CD14-positive monocyte (primary cell): ENCODE measurements around the gene APOL1. TPM values are rescaled to one million over a fixed set of nuclear protein-coding genes. Genes with fewer than 3 reads are reported as not detected.

Experiments
- DNase-seq, 3 donors: peaks; one replicate each; pipeline ENCODE4 v3.0.0-alpha.2; 2011 to 2022
- H2AFZ ChIP-seq: 2 replicates; pipeline ENCODE4 v1.6.0; 2012; ENCODE audit warnings: mild to moderate bottlenecking, low read depth, low read length, inconsistent platforms; ENCODE audit not compliant: insufficient read depth, poor library complexity, severe bottlenecking
- H3K27ac ChIP-seq, 2 donors: 1 replicate in 1 of 2; 2 replicates in 1 of 2; pipeline ENCODE4 v1.5.1; 2012 to 2013; ENCODE audit warnings: low read length in 2 of 2, control low read depth in 1 of 2, inconsistent platforms in 1 of 2, low read depth in 1 of 2, mild to moderate bottlenecking in 1 of 2
- H3K27me3 ChIP-seq, 2 donors: one replicate each; pipeline versions ENCODE4 v1.6.0 to v1.6.1; 2011 to 2013; ENCODE audit warnings: low read length in 2 of 2; ENCODE audit not compliant: control insufficient read depth in 2 of 2, insufficient read depth in 2 of 2
- H3K36me3 ChIP-seq, 2 donors: replicated peaks in 1 of 2; 1 replicate in 1 of 2; 2 replicates in 1 of 2; pipeline versions ENCODE4 v1.5.1 to v1.6.1; 2012 to 2013; ENCODE audit warnings: low read length in 2 of 2, control low read depth in 1 of 2, inconsistent platforms in 1 of 2, mild to moderate bottlenecking in 1 of 2; ENCODE audit not compliant: insufficient read depth in 2 of 2, control insufficient read depth in 1 of 2
- H3K4me1 ChIP-seq, 2 donors: 1 replicate in 1 of 2; 2 replicates in 1 of 2; pipeline versions ENCODE4 v1.5.1 to v1.6.1; 2012 to 2013; ENCODE audit warnings: low read length in 2 of 2, control low read depth in 1 of 2, inconsistent platforms in 1 of 2, mild to moderate bottlenecking in 1 of 2, moderate library complexity in 1 of 2; ENCODE audit not compliant: insufficient read depth in 2 of 2, control insufficient read depth in 1 of 2
- H3K4me2 ChIP-seq: replicated peaks from 2 replicates; pipeline ENCODE3; 2012; ENCODE audit warnings: low read length, moderate library complexity, mild to moderate bottlenecking; ENCODE audit not compliant: poor library complexity, severe bottlenecking; ENCODE audit errors: extremely low read depth
- H3K4me3 ChIP-seq, 3 experiments: fragments of 200-600 bp in 1 of 3; sonication (generic) in 1 of 3; replicated peaks in 1 of 3; 1 replicate in 2 of 3; 2 replicates in 1 of 3; pipeline ENCODE4 v1.5.1; 2011 to 2013; ENCODE audit warnings: low read length in 3 of 3, mild to moderate bottlenecking in 3 of 3, control low read depth in 2 of 3, low read depth in 2 of 3, inconsistent platforms in 1 of 3, moderate library complexity in 1 of 3
- H3K79me2 ChIP-seq: 2 replicates; pipeline ENCODE4 v1.6.0; 2012; ENCODE audit warnings: mild to moderate bottlenecking, control low read depth, inconsistent platforms, low read length, moderate library complexity; ENCODE audit not compliant: insufficient read depth
- H3K9ac ChIP-seq: 2 replicates; pipeline ENCODE4 v1.6.0; 2017; ENCODE audit warnings: low read length, mild to moderate bottlenecking; ENCODE audit not compliant: insufficient read depth, poor library complexity, severe bottlenecking
- H3K9me3 ChIP-seq, 2 donors: replicated peaks in 1 of 2; 1 replicate in 1 of 2; 2 replicates in 1 of 2; pipeline versions ENCODE4 v1.5.1 to v1.6.1; 2012 to 2013; ENCODE audit warnings: low read length in 2 of 2, control low read depth in 1 of 2; ENCODE audit not compliant: control insufficient read depth in 1 of 2, insufficient read depth in 1 of 2
- H4K20me1 ChIP-seq: 2 replicates; pipeline ENCODE4 v1.6.0; 2012; ENCODE audit warnings: mild to moderate bottlenecking, low read length, control low read depth, moderate library complexity; ENCODE audit not compliant: insufficient read depth
- H3K27ac Mint-ChIP-seq, 7 donors: one replicate each; pipeline ENCODE4 v1.8.0; 2020; ENCODE audit warnings: mild to moderate bottlenecking in 7 of 7, mixed read lengths in 7 of 7, moderate library complexity in 6 of 7, inconsistent platforms in 2 of 7
- H3K27me3 Mint-ChIP-seq, 3 donors: one replicate each; pipeline ENCODE4 v1.8.0; 2021 to 2022; ENCODE audit warnings: low read depth in 3 of 3, mild to moderate bottlenecking in 3 of 3, mixed read lengths in 3 of 3, moderate library complexity in 3 of 3, inconsistent platforms in 1 of 3
- H3K36me3 Mint-ChIP-seq, 2 donors: one replicate each; pipeline ENCODE4 v1.8.0; 2020; ENCODE audit warnings: mixed read lengths in 2 of 2, inconsistent platforms in 1 of 2, mild to moderate bottlenecking in 1 of 2
- H3K4me1 Mint-ChIP-seq: one replicate; pipeline ENCODE4 v1.8.0; 2020; ENCODE audit warnings: mild to moderate bottlenecking, mixed read lengths
- H3K4me3 Mint-ChIP-seq, 2 donors: one replicate each; pipeline ENCODE4 v1.8.0; 2020; ENCODE audit warnings: mild to moderate bottlenecking in 2 of 2, mixed read lengths in 2 of 2, moderate library complexity in 1 of 2
- H3K9me3 Mint-ChIP-seq, 7 donors: one replicate each; pipeline ENCODE4 v1.8.0; 2020 to 2022; ENCODE audit warnings: mixed read lengths in 7 of 7, mild to moderate bottlenecking in 6 of 7, moderate library complexity in 6 of 7, inconsistent platforms in 2 of 7
- WGBS: methylation state at CpG from one replicate; pipeline ENCODE4 v1.1.5; 2013; ENCODE audit warnings: missing lambda C conversion rate; ENCODE audit not compliant: insufficient coverage; 5-methylcytosine and 5-hydroxymethylcytosine counted together
- intact Hi-C, 2 donors: fragments of 100-400 bp; cut with micrococcal nuclease; formaldehyde crosslinking; loops; one replicate each; pipeline versions ENCODE4 v1.15.0 to v1.15.1; 2023
- polyA plus RNA-seq, 3 donors: library from polyadenylated mRNA; depleted of rRNA in 1 of 3; unstranded in 2 of 3; stranded (reverse) in 1 of 3; fragments of 300-500 nt in 2 of 3; fragments of >200 nt in 1 of 3; fragmentation: Illumina TruSeq in 2 of 3; gene quantifications; 1 replicate in 2 of 3; 2 replicates in 1 of 3; pipeline ENCODE4 v1.2.3, GENCODE V29; 2012 to 2021
- TF ChIP-seq, protein P1 (sequence below): fragments of 200-600 bp; IDR thresholded peaks from one replicate; pipeline ENCODE4 v1.8.0; 2022; ENCODE audit warnings: antibody characterized with exemption, mild to moderate bottlenecking

Gene APOL1
- polyA plus RNA-seq, 3 donors = 3.4 to 7.5 (median 6.1) TPM

- Histone ChIP-seq H2AFZ (no peak overlapping the region), H4K20me1 (no peaks in the 10 kb centered on the region), H3K27me3 (no peaks in the 10 kb centered on the region), H3K4me1 (no peaks in the 10 kb centered on the region), H3K9ac (no peak overlapping the region), H3K36me3 (no peaks in the 10 kb centered on the region), H3K4me3 (no peak overlapping the region), H3K27ac (no peak overlapping the region), H3K79me2 (no peaks in the 10 kb centered on the region), H3K9me3 (no peaks in the 10 kb centered on the region), H3K4me2 (no peak overlapping the region)
- Mint-ChIP-seq H3K4me1 (no peaks in the 10 kb centered on the region), H3K4me3 (no peak overlapping the region), H3K27me3 (peaks cover 0 to 4% (median 0%) of the 10 kb centered on the region in 3 donors), H3K27ac (no peak overlapping the region), H3K9me3 (peaks cover 0 to 11% (median 5%) of the 10 kb centered on the region in 7 donors), H3K36me3 (no peaks in the 10 kb centered on the region)
- no peak for DNase-seq
- intact Hi-C loops = no loop called here
- TF ChIP-seq, protein P1, sequence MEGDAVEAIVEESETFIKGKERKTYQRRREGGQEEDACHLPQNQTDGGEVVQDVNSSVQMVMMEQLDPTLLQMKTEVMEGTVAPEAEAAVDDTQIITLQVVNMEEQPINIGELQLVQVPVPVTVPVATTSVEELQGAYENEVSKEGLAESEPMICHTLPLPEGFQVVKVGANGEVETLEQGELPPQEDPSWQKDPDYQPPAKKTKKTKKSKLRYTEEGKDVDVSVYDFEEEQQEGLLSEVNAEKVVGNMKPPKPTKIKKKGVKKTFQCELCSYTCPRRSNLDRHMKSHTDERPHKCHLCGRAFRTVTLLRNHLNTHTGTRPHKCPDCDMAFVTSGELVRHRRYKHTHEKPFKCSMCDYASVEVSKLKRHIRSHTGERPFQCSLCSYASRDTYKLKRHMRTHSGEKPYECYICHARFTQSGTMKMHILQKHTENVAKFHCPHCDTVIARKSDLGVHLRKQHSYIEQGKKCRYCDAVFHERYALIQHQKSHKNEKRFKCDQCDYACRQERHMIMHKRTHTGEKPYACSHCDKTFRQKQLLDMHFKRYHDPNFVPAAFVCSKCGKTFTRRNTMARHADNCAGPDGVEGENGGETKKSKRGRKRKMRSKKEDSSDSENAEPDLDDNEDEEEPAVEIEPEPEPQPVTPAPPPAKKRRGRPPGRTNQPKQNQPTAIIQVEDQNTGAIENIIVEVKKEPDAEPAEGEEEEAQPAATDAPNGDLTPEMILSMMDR = no peak
- 86% methylated on average over 1 of the region's 4 CpGs for WGBS
Measured at GRCh38 chr22:36245805-36246356, 7.1 kb upstream of the APOL1 start.

DNA sequence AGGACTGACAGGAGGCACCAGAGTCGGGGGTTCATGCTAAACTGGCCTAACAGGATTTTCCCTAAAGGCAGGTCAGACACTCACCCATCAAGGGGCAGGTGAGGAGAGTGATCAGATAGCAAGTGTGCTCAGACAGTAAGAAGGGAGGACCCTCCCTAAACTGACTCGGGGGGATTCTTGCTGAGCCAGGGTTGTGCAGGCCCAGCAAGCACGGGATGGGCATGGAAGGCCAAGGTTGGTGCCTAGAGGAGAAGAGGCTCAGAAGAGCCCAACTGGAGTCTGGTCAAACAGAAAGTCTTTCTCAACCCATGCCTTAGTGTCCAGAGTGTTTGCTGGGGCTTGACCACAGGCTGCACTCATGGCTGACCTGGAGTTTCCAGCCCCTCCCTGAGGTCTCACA lies 6.2 kb upstream of the APOL1 start:
- TF ChIP-seq, protein P1 = no peak
- H4K20me1 ChIP-seq = no peaks in the 10 kb centered on the region
- H3K4me1 ChIP-seq = no peaks in the 10 kb centered on the region
- H3K4me3 ChIP-seq = no peak overlapping the region
- H3K36me3 Mint-ChIP-seq = no peaks in the 10 kb centered on the region
- no peak overlapping the region for H3K27ac Mint-ChIP-seq
- H3K27me3 ChIP-seq = no peaks in the 10 kb centered on the region
- H3K79me2 ChIP-seq = no peaks in the 10 kb centered on the region
- H3K9me3 Mint-ChIP-seq = peaks cover 0 to 11% (median 5%) of the 10 kb centered on the region in 7 donors
- H3K9ac ChIP-seq = no peak overlapping the region
- DNase-seq = no peak
- H3K4me1 Mint-ChIP-seq = no peaks in the 10 kb centered on the region
- H3K4me2 ChIP-seq = no peak overlapping the region
- H3K27ac ChIP-seq = no peak overlapping the region
- no peak overlapping the region for H2AFZ ChIP-seq
- H3K36me3 ChIP-seq = no peaks in the 10 kb centered on the region
- intact Hi-C loops = no loop called here
- peaks cover 0 to 4% (median 3%) of the 10 kb centered on the region in 3 donors for H3K27me3 Mint-ChIP-seq
- WGBS = 100% methylated on average over 2 of the region's 3 CpGs
- no peak overlapping the region for H3K4me3 Mint-ChIP-seq
- no peaks in the 10 kb centered on the region for H3K9me3 ChIP-seq
